Kasumi-1 (cell line): ENCODE results near the gene CCDC43.

Experiments used
- DNase-seq, 2 experiments: peaks; one replicate each; lab custom pipeline; 2025; lab: John Stamatoyannopoulos, UW

CCDC43 gene

DNA sequence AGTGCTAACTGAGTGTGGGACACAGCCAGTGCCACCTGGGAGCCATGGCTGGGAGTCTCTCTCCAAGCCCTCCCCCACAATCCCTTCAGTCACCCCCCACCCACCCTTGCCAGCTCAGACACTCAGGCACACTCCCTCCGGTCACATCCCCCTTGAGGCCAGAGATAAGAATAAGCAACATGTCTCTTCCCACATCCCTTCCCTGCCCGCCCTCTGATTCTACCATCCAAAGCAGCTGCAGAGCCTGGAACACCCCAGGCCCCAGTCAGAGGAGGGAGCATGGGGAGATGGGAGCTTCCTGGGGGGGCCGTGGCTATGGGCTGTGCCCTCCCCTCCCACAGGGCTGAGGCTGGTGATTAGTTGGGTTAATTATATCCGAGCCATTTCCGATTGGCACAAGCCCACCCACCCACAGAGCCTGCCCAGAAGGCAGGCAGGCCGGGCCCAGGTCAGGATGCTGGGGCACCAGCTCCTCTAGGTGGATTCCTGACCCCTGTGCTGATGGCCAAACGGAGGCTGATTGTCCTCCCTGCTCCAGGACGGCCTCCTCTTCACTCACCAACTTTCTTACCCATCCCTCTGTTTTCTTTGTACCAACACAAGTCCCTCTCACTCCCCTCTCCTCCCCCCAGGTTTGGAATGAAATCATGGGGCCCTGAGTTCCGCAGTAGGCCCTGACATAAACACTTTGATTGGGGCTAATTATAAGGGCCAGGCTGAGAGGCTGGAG lies 61.9 kb downstream of the CCDC43 start:
- no peak for DNase-seq
